Fibroblast of gingiva (primary cell): ENCODE data around the gene SNX9.
"Not testable (repeated sequence)": the region's sequence is repeated elsewhere in the genome, so short reads cannot be mapped to it uniquely, and the experiment has no call there.

Source experiments
- DNase-seq: peaks from one replicate; pipeline ENCODE4 v3.0.0-alpha.2; 2011; ENCODE audit warnings: low read depth

SNX9 gene

GRCh38 chr6:157954150-157955117, 131.4 kb downstream of the SNX9 start:
- no peak for DNase-seq

- no peak for DNase-seq
These were observed 132.6 kb downstream of the SNX9 start for GRCh38 chr6:157955675-157956074.

- no peak for DNase-seq
These were observed 133.2 kb downstream of the SNX9 start for GRCh38 chr6:157956171-157956730.

GRCh38 chr6:157959451-157960227, 136.6 kb downstream of the SNX9 start:
- no peak for DNase-seq

- peak; percentile 62 for DNase-seq
These were observed 138.2 kb downstream of the SNX9 start for GRCh38 chr6:157961153-157961831.

- DNase-seq, result no peak
These were observed 139.0 kb downstream of the SNX9 start for GRCh38 chr6:157961832-157962575.

GRCh38 chr6:157962601-157963302, 139.7 kb downstream of the SNX9 start:
- DNase-seq, result peak; percentile 66

- no peak for DNase-seq
These were observed 141.1 kb downstream of the SNX9 start for GRCh38 chr6:157964100-157964499.

GRCh38 chr6:157965387-157965786, 142.3 kb downstream of the SNX9 start:
- DNase-seq, result no peak

GRCh38 chr6:157966589-157966977, 143.5 kb downstream of the SNX9 start:
- DNase-seq, result no peak

- no peak for DNase-seq
These were observed 144.0 kb downstream of the SNX9 start for GRCh38 chr6:157967020-157967419.

- DNase-seq, result no peak
These were observed 144.4 kb downstream of the SNX9 start for GRCh38 chr6:157967486-157967885.

GRCh38 chr6:157972177-157972576, 149.1 kb downstream of the SNX9 start:
- DNase-seq, result not testable (repeated sequence)

- no peak for DNase-seq
These were observed 151.4 kb downstream of the SNX9 start for GRCh38 chr6:157974341-157974894.

GRCh38 chr6:157974967-157975366, 151.9 kb downstream of the SNX9 start:
- no peak for DNase-seq

- DNase-seq, result no peak
These were observed 152.4 kb downstream of the SNX9 start for GRCh38 chr6:157975456-157975855.

GRCh38 chr6:157976345-157977175, 153.5 kb downstream of the SNX9 start:
- no peak for DNase-seq

GRCh38 chr6:157977176-157977804, 154.2 kb downstream of the SNX9 start:
- DNase-seq, result no peak
